Cardiac muscle cell (in vitro differentiated cells and primary cell): Measurements from ENCODE around the gene MTF1. TPM values are rescaled to one million over a fixed set of nuclear protein-coding genes. Genes with fewer than 3 reads are reported as not detected.
"Not testable (repeated sequence)": the region's sequence is repeated elsewhere in the genome, so short reads cannot be mapped to it uniquely, and the experiment has no call there.

Source experiments
- DNase-seq, 2 donors: peaks; one replicate each; pipeline versions ENCODE4 v3.0.0 to v3.0.0-alpha.2; 2010 to 2017; ENCODE audit warnings: low read depth in 1 of 2, low spot score in 1 of 2
- H3K27ac ChIP-seq: fragments of 200-600 bp; sonication (generic); 2 replicates; pipeline ENCODE4 v1.5.1; 2016
- H3K27me3 ChIP-seq: fragments of 200-600 bp; sonication (generic); 2 replicates; pipeline ENCODE4 v1.6.0; 2016; ENCODE audit warnings: control low read depth
- H3K36me3 ChIP-seq: fragments of 200-600 bp; sonication (generic); 2 replicates; pipeline ENCODE4 v1.5.1; 2016; ENCODE audit warnings: control low read depth
- H3K4me1 ChIP-seq: fragments of 200-600 bp; sonication (generic); 2 replicates; pipeline ENCODE4 v1.8.1; 2017; ENCODE audit warnings: low read depth, mild to moderate bottlenecking, mixed run types
- H3K4me3 ChIP-seq: fragments of 200-600 bp; sonication (generic); 2 replicates; pipeline ENCODE4 v1.5.1; 2016; ENCODE audit warnings: mild to moderate bottlenecking
- H3K9me3 ChIP-seq: fragments of 200-600 bp; sonication (generic); 2 replicates; pipeline ENCODE4 v1.5.1; 2017; ENCODE audit warnings: low read depth, mild to moderate bottlenecking, control low read depth
- polyA plus RNA-seq: library from polyadenylated mRNA; unstranded; fragments of >200 nt; fragmentation: Nextera tagmentation; extraction: Ambion mirVana; gene quantifications from 2 replicates; pipeline ENCODE4 v1.2.1, GENCODE V29; 2016
- total RNA-seq: library from RNA; depleted of rRNA; stranded (reverse); fragments of >200 nt; gene quantifications from 2 replicates; pipeline ENCODE4 v1.2.3, GENCODE V29; 2016
- TF ChIP-seq, protein P1 (sequence below): IDR thresholded peaks from 2 replicates; pipeline ENCODE4 v1.5.1; 2012; ENCODE audit warnings: low read depth, mild to moderate bottlenecking, low read length

The MTF1 gene
- total and polyA plus RNA-seq, 2 experiments from 2014 or later, result 1.6 to 5.7 TPM

DNA sequence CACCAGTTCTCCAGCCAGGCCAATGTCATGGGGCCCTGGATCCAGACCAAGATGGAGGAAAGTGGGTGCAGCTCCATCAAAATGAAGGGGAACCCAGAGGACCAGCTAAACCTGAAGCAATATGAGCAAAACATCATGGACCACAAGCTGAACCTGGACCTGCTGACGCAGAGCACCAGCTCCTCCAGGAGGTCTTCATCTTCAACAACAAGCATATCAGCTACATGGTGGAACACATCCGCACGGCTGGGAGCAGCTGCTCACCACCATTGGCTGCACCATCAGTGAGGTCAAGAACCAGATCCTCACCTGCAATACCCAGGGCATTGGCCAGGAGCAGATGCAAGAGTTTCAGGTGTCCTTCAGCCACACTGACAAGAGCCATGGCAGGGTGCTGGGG is 80.7 kb downstream of the MTF1 start:
- Histone ChIP-seq H3K27me3 (peaks cover 17% of the 10 kb centered on the region), H3K4me1 (no peaks in the 10 kb centered on the region), H3K9me3 (no peaks in the 10 kb centered on the region), H3K27ac (no peak overlapping the region), H3K36me3 (no peaks in the 10 kb centered on the region), H3K4me3 (no peak overlapping the region)
- DNase-seq, result no peak
- TF ChIP-seq, protein P1, sequence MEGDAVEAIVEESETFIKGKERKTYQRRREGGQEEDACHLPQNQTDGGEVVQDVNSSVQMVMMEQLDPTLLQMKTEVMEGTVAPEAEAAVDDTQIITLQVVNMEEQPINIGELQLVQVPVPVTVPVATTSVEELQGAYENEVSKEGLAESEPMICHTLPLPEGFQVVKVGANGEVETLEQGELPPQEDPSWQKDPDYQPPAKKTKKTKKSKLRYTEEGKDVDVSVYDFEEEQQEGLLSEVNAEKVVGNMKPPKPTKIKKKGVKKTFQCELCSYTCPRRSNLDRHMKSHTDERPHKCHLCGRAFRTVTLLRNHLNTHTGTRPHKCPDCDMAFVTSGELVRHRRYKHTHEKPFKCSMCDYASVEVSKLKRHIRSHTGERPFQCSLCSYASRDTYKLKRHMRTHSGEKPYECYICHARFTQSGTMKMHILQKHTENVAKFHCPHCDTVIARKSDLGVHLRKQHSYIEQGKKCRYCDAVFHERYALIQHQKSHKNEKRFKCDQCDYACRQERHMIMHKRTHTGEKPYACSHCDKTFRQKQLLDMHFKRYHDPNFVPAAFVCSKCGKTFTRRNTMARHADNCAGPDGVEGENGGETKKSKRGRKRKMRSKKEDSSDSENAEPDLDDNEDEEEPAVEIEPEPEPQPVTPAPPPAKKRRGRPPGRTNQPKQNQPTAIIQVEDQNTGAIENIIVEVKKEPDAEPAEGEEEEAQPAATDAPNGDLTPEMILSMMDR, result no peak

DNA sequence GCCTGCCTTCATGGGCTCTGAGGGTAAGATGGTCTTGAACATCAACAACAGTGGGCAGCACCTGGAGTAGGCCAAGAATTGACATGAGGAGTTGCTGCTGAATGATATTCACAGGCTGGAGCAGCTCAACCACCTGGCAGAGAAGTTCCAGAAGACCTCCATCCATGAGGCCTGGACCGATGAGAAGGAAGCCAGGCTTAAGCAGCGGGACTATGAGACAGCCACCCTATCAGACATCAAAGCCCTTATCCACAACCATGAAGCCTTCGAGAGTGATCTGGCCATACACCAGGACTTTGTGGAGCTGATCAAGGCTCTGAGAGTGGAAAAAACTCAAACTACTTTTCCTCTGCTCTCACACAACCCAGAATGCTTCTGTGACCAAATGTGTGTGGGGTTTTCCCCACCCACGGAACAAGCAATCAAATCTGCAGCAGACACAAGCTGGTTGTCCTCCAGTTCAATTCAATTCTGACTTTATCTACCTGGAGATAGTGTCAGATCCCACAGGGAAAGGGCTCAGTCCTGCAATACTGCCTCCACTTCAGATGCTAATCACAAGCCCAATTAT is 82.4 kb downstream of the MTF1 start:
- TF ChIP-seq, protein P1, result no peak
- no peaks in the 10 kb centered on the region for H3K9me3 ChIP-seq
- no peak overlapping the region for H3K4me3 ChIP-seq
- no peak overlapping the region for H3K27ac ChIP-seq
- no peaks in the 10 kb centered on the region for H3K36me3 ChIP-seq
- H3K4me1 ChIP-seq, result no peaks in the 10 kb centered on the region
- peaks cover 13% of the 10 kb centered on the region for H3K27me3 ChIP-seq
- no peak for DNase-seq

GRCh38 chr1:37771440-37771839 is 88.0 kb downstream of the MTF1 start:
- not testable (repeated sequence) for H3K4me1 ChIP-seq, DNase-seq, H3K27ac ChIP-seq, H3K4me3 ChIP-seq, H3K9me3 ChIP-seq, H3K36me3 ChIP-seq
- peaks cover 46% of the 10 kb centered on the region for H3K27me3 ChIP-seq

DNA sequence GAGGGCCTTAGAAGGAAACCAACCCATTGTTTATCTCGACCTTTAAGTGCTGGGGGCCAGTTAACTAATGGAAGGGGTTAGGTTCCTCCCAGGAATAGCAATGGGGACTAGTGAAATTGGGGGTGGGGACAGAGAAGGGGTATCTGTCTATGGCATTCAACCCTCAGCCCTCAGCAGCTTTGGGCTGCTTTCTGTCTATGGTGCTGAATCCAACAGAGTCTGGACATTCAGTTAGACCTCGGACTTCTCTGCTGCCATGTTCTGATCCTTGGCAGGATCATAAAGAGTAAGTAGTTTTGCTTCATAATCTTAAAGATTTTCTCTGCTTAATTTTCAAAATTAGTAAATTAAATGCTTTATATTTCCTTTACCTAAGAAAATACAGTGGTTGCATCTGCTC is 91.9 kb downstream of the MTF1 start:
- H3K27me3 ChIP-seq, result peaks cover 85% of the 10 kb centered on the region
- DNase-seq, result no peak
- no peak overlapping the region for H3K27ac ChIP-seq
- H3K4me3 ChIP-seq, result no peak overlapping the region
- no peaks in the 10 kb centered on the region for H3K36me3 ChIP-seq
- TF ChIP-seq, protein P1, result no peak
- no peaks in the 10 kb centered on the region for H3K9me3 ChIP-seq
- no peaks in the 10 kb centered on the region for H3K4me1 ChIP-seq

- Histone ChIP-seq H3K9me3 (no peaks in the 10 kb centered on the region), H3K4me1 (no peaks in the 10 kb centered on the region), H3K36me3 (no peaks in the 10 kb centered on the region), H3K27ac (no peak overlapping the region), H3K4me3 (no peak overlapping the region), H3K27me3 (peaks cover 99% of the 10 kb centered on the region)
- no peak for DNase-seq
- TF ChIP-seq, protein P1, result no peak
Observed at GRCh38 chr1:37765916-37766664, 93.3 kb downstream of the MTF1 start.

GRCh38 chr1:37764888-37765441 is 94.4 kb downstream of the MTF1 start, which contains the start of gene EPHA10:
EPHA10 (minus strand) TSS chr1:37765120; CDS start chr1:37765066, 54 bp downstream.
- no peaks in the 10 kb centered on the region for H3K4me1 ChIP-seq
- H3K27me3 ChIP-seq, result peaks cover 99% of the 10 kb centered on the region
- H3K27ac ChIP-seq, result no peak within 1 kb of the TSS
- H3K9me3 ChIP-seq, result no peaks in the 10 kb centered on the region
- no peaks in the 10 kb centered on the region for H3K36me3 ChIP-seq
- DNase-seq, result no peak
- TF ChIP-seq, protein P1, result no peak
- no peak within 1 kb of the TSS for H3K4me3 ChIP-seq
